C1 segment of cervical spinal cord (tissue), 14 donors: ENCODE results near the gene POLDIP2.
"Not testable (repeated sequence)": the region's sequence is repeated elsewhere in the genome, so short reads cannot be mapped to it uniquely, and the experiment has no call there.

Experiments
- DNase-seq, 14 donors: peaks; one replicate each; lab custom pipeline; 2025; lab: John Stamatoyannopoulos, UW

The POLDIP2 gene

DNA sequence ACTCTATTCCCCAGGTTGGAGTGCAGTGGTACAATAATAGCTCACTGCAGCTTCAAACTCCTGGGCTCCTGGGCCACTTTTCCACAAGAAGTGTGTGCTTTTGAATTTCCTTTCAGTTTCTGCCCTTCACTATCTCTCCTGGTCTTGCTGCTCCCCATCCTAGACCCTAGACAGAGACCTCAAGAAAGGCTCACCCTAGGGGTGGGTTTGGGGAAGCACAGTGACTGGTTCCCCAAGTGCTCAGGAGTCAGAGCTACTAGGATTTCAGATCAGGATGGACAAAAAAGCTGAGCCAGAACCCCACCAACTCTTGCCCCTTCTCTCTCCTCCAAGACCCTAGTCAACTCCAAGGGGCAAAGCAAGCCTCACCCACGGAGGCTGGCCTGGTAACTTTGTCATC lies 9.3 kb upstream of the POLDIP2 start:
- no peak for DNase-seq

GRCh38 chr17:28365487-28365886 lies 8.2 kb upstream of the POLDIP2 start:
- DNase-seq: no peak

DNA sequence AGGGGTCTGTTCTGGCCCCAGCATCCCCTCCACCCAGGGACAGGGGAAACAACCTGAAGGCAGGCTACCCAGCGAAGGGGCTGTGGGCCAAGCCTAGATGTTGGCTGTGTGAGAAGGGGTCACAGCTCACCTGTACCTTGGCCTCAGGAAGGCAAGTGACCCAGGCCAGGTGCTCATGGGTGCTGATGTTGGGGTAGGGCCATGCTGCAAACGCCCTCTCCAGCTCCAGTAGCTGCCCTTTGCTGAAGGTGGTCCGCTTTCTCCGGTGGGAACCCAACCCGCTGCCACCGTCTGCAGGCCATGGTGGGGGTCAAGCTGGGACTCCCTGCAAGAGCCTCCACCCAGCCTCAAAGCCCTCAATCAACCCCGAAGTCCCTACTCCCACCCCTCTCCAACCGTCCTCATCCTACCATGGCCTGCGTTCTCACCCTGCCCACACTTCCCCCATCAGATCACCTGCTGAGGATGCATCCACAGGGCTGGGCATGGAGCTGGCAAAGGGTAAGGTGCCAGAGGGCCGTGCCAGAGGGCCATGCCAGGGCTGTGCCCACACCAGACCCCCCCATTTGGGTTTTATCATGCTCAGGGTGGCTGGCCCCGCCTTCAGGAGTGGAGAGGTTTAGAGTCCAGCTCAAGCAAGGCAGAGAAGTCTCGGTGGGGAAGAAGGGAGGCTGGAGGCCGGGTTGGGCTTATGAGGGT lies 7.5 kb upstream of the POLDIP2 start, which contains the start of gene SEBOX:
TSS of gene SEBOX (minus strand) at position 535 of the 699 bp plus-strand sequence. CDS start at position 487, 48 bp downstream.
- no peak for DNase-seq

DNA sequence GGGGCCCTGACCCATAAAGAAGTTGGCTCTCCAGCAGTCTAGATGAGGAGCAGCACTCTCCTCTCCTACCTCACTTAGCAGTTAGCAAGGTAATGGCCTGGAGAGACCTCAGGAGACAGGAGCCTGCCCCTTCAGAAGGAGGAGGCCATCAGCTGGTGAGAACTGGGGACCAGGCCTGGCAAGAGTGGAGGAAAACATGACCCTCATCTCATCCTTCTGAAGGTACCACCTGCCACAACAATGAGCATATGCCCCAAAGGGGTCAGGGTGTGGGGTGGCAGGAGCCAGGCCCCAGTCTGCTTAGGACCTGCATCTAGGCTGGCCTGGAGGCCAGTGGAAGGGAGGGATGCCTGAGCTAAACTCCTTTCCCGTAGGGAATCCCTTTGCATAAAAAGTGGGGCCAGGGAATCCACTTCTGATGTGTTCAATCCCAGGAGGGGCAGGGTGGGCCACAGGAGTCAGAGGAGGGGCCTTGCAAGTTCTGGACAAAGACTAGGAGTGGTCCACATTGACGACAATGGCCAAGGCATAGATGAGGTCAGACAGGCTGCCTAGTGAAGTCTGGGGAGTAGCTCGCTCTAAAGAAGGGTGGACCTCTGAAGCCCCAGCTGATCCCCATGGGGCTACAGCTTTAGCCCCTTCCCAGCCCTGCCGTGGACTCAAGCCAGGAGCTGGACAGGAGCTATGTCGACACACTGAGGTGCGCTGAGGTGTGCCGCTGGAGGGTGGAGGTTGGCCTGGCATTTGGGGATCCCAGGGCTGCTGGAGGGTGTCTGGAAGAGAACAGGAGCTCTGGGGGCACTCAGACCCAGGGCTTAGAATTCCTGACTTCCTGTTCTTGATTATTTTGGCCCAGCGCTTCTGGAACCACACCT lies 6.7 kb upstream of the POLDIP2 start:
- no peak for DNase-seq

GRCh38 chr17:28363186-28363585 lies 5.9 kb upstream of the POLDIP2 start:
- no peak for DNase-seq

- no peak for DNase-seq
Observed at GRCh38 chr17:28357901-28358197, 522 bp upstream of the POLDIP2 start.

DNA sequence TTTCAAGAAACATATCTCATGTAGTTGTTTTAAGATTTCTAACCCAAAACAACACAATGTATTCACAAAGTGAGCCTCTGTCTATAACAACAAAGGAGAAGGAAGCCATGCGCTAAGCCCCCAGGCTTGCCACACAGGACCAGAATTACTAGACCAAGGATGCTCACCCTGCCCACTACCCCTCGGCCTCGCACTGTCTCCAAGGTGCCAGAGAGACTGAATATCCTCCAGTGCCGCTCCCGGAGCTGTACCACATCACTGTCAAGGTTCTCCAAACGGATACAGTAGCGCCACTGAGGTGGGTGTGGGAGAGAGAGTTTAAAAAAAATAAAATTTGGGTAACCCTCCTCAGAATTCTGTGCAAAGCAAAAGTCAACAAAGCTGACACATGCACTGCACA lies 7.1 kb downstream of the POLDIP2 start:
- DNase-seq: no peak

DNA sequence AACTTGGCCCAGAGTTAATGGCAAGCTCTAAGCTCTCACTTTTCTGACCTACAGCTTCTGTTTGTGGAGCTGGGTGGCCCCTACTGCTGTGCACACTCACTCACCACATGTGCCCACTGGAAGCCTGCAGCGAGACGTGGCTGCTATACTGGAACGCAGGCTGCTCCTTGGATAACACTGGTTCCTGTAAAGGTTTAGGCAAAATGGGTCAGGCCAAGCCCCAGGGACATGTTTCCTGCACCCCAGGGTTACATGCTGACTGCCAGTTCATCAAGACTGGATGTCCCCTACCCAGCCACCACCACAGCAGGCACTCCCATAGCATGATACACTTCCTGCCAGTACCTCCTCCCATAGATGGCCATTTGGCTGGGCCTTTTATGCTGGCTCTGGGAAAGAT lies 8.3 kb downstream of the POLDIP2 start:
- no peak for DNase-seq

DNA sequence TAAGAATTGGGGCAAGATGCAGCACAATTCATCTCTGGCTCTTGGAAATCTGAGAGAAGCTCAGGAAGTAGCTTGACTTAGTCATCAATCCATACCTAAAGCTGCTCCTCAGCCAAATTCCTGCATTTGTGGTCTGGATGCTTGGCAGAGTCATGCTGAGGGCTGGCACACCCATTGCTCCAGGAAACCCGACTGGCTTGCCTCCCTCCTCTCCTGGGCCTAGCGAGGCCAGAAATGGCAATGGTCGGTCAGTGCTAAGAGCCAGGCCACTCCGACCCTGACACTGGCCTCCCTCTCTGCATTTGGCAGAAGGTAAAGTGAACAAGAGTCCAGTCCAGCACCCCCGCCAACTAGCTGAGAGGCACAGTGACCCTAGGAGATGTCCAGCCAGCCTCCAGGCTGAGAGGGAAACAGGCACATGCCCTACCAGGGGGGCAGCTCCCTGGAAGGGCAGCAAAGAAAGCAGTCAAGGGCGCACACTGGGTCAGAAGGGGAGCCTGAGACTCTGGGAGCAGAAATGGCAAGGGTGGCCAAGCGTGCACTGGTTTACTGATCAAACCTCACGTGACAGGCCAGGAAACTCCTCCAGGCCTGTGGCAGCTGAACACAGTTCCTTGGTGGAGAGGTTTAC lies 10.0 kb downstream of the POLDIP2 start:
- DNase-seq: no peak

DNA sequence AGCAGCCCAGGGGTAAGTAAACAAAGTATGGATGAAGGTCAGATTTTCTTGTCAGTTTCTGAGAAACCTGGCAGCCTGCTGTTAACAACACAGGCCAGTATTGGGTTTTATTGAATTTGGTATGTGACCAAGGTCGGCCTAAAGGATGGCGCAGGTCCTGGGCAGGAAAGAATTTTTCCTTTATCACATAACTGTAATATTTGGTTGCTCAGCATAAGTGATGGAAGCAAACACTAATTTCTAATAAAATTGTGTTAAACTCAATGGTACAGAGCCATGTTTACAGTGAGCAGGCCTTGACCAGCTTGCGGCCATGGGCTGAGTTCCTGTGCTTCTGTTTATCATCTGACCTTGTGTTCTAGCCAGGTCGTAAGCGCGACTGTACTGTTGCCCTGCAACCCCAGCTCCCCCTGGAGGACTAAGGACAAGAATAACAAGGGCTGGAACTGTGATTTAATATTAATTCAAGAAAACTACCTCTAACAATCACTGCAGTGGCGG lies 10.5 kb downstream of the POLDIP2 start:
- no peak for DNase-seq

- DNase-seq: no peak
Observed at GRCh38 chr17:28346199-28346580, 11.1 kb downstream of the POLDIP2 start.

- no peak for DNase-seq
Observed at GRCh38 chr17:28345419-28346198, 11.7 kb downstream of the POLDIP2 start.

DNA sequence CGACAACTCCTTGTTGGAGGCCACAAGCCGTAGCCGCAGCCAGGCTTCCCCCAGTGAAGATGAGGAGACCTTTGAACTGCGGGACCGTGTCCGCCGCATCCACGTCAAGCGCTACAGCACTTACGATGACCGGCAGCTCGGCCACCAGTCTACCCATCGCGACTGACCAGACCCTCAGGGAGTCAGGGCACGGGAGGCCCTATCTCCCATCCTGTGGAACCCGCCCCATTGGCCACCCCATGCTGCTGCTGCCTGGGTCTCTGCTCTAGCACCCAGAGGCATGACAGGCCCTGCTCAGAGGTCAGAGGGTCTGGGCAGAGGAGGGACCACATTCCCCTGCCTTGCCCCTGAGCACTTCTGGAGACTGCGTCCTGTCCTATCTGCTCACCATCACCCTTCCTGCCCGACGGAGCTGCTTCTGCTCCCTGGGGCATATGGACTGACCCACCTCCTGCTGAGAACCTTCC lies 12.9 kb downstream of the POLDIP2 start:
- no peak for DNase-seq

GRCh38 chr17:28344011-28344410 lies 13.3 kb downstream of the POLDIP2 start:
- DNase-seq: no peak

DNA sequence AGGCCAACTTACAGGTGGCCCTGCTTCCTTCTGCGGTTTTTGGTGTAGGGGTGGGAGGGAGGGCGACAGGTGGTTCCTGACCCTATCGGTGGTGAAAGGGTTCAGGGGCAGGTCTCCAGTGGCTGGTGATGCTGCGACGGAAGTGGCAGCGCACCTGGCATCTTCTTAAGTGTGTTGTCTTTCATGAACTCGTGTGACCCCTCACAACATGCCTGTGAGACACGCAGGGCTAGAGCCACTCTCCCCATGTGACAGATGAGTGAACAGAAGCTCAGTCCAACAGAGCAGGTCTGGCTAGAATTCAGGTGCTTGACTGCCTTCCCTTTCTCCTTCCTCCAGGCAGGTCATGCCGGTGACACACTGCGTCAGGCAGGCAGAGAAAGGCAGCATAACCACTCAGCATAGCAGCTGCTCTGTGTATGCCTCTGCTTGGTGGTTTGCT lies 13.8 kb downstream of the POLDIP2 start:
- no peak for DNase-seq

GRCh38 chr17:28342313-28342712 lies 15.0 kb downstream of the POLDIP2 start:
- DNase-seq: no peak

DNA sequence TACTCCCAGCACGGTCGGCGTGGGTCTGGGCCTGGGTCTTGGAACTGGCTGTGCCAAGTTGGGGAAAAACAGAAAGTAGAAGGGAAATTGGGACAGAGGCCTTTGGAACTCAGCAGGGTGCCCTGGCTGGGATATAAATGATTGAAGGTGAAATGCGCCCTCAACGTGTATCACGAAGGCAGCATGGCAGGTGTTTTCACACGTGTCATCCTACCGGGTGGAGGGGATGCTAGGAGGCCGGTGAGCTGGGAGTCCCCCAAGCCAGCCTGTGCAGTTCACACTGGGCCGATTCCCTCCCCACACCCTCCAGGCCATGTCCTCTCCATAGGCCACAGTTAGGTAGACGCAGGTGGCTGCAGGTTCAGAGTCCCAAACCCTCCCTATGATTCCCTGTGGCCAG lies 15.8 kb downstream of the POLDIP2 start:
- no peak for DNase-seq

DNA sequence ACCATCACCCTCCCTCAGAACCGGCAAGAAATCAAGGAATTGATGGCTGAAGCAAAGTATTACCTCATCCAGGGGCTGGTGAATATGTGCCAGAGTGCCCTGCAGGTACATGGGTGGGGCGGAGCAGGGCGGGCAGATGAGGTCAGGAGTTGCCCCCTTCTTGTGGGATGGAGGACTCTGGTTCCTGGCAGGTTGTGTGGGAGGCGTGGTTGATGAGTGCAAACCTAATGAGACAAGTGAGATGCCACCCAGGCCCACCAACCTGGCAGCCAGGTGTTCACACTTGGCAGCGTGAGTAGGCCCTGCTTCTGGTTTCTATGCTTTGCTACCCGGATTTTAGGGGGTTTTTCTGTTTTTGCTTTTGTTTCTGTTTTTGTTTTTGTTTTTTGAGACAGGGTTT lies 17.0 kb downstream of the POLDIP2 start:
- no peak for DNase-seq

DNA sequence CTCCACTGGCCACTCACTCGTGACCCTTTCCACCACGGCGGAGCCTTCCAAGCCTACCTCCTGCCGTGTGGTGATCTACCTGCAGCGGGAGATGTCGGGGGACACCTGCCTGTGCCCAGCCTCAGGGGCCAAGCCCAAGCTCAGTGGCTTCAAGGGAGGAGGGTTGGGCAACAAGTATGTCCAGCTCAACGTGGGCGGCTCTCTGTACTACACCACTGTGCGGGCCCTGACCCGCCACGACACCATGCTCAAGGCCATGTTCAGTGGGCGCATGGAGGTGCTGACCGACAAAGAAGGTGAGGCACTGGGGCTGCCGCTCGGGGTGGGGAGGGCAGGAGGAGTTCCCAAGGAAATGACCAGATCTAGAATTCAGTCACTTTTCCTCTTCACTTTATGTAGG lies 17.9 kb downstream of the POLDIP2 start:
- DNase-seq: no peak

- not testable (repeated sequence) for DNase-seq
Observed at GRCh38 chr17:28338769-28339212, 18.5 kb downstream of the POLDIP2 start.

DNA sequence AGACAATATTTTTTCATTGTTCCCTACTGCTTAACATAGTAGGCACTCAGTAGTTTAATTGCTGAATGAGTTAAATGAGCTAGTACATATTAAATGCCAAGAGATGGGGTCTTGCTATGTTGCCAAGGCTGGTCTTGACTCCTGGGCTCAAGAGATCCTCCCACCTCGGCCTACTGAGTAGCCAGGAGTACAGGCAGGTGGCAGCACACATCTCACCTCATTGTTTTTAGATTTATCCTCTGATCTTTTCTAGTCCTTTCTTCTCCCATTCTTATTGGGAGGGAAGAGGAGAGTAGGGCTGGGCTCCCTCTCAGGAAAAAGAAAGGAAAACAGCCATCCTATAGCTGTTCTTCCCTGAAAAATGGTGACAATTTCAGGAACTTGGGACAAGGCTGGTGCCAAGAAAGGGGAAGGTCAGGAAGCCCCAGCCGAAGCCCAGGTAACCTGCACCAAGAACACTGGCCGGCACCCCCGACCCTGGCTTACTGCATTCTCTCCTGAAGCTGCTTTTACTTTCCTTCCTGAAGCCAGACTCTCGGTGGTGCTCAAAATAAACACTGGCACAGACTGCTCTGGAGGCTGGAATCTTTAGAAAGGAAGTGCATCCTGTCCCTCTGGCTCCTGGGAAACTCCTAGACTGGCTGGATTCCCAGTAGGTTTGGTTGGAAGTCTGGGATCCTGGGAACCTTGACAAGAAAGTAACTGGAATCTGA lies 19.1 kb downstream of the POLDIP2 start:
- DNase-seq: no peak
